K562 (cell line): ENCODE measurements around the gene AFAP1. TPM values are rescaled to one million over a fixed set of nuclear protein-coding genes. Genes with fewer than 3 reads are reported as not detected.

Source experiments
- ATAC-seq: fragments of 200-7000 bp; cut with Tn5 transposase; 3 replicates; pipeline ENCODE4 v1.9.1; 2020; ENCODE audit warnings: moderate library complexity
- BruUV-seq: library from RNA; stranded (reverse); fragments of 400-500 nt; replicated peaks from 2 replicates; lab custom pipeline; 2021; lab: Mats Ljungman, UMichigan
- CTCF ChIA-PET: fragments of 300-600 bp; formaldehyde crosslinking; extraction: SDS; loops from one replicate; lab custom pipeline; 2021; ENCODE audit warnings: low intra/inter-chr PET ratio; lab: Yijun Ruan, JAX
- POLR2A ChIA-PET: fragments of 300-600, 350-650 bp; sonication (Branson Sonifier 250); formaldehyde crosslinking; extraction: SDS; loops from one replicate; lab custom pipeline; 2021; ENCODE audit warnings: antibody characterized with exemption, inconsistent platforms; lab: Yijun Ruan, JAX
- DNase-seq, 4 experiments: peaks; one replicate each; pipeline versions ENCODE4 v3.0.0 to v3.0.0-alpha.2; 2011 to 2018; ENCODE audit warnings: low spot score in 3 of 4, mixed read lengths in 3 of 4; ENCODE audit errors: extremely low read depth in 1 of 4
- FAIRE-seq: peaks from 2 replicates; lab custom pipeline; 2011; peaks lifted over from hg19 to GRCh38; lab: Jason Lieb, UNC
- H2AFZ ChIP-seq: 2 replicates; pipeline ENCODE4 v1.6.0; 2011; ENCODE audit warnings: low read depth, low read length, control low read depth, inconsistent platforms
- H3K27ac ChIP-seq: fragments of 200-600 bp; 3 replicates; pipeline ENCODE4 v1.8.0; 2011; ENCODE audit warnings: low read depth, mild to moderate bottlenecking, control low read depth, inconsistent platforms, low read length, moderate library complexity, mixed read lengths; ENCODE audit errors: extremely low read depth
- H3K27me3 ChIP-seq, 2 experiments: fragments of 300-600 bp in 1 of 2; 2 replicates in 1 of 2; 3 replicates in 1 of 2; pipeline versions ENCODE4 v1.6.0 to v1.8.0; 2011; ENCODE audit warnings: inconsistent platforms in 2 of 2, low read length in 2 of 2, mild to moderate bottlenecking in 1 of 2, mixed read lengths in 1 of 2, moderate library complexity in 1 of 2; ENCODE audit not compliant: control insufficient read depth in 2 of 2, insufficient read depth in 2 of 2
- H3K36me3 ChIP-seq: fragments of 300-600 bp; 3 replicates; pipeline ENCODE4 v1.8.0; 2011; ENCODE audit warnings: mild to moderate bottlenecking, low read length, inconsistent platforms; ENCODE audit not compliant: control insufficient read depth, insufficient read depth
- H3K4me1 ChIP-seq, 2 experiments: fragments of 200-600 bp in 1 of 2; replicated peaks in 1 of 2; 2 replicates in 1 of 2; 3 replicates in 1 of 2; pipeline versions ENCODE4 v1.5.1 to v1.8.0; 2011; ENCODE audit warnings: inconsistent platforms in 2 of 2, low read length in 2 of 2, mild to moderate bottlenecking in 1 of 2, mixed read lengths in 1 of 2, moderate library complexity in 1 of 2; ENCODE audit not compliant: control insufficient read depth in 2 of 2, insufficient read depth in 2 of 2
- H3K4me2 ChIP-seq: 2 replicates; pipeline ENCODE4 v1.6.1; 2011; ENCODE audit warnings: low read length, control low read depth, inconsistent platforms, mixed read lengths; ENCODE audit not compliant: insufficient read depth
- H3K4me3 ChIP-seq: fragments of 200-600 bp; sonication (generic), shearing (Covaris generic); 2 replicates; pipeline ENCODE4 v1.5.1; 2016; ENCODE audit warnings: control low read depth, inconsistent platforms
- H3K79me2 ChIP-seq: fragments of 200-600 bp; 3 replicates; pipeline ENCODE4 v1.8.0; 2011; ENCODE audit warnings: low read length, inconsistent platforms; ENCODE audit not compliant: control insufficient read depth, insufficient read depth
- H3K9ac ChIP-seq, 2 experiments: 2 replicates each; pipeline versions ENCODE4 v1.6.0 to v1.6.1; 2011; ENCODE audit warnings: low read depth in 2 of 2, low read length in 2 of 2, control low read depth in 1 of 2, inconsistent platforms in 1 of 2, mild to moderate bottlenecking in 1 of 2, mixed read lengths in 1 of 2; ENCODE audit not compliant: insufficient read depth in 1 of 2
- H3K9me1 ChIP-seq: one replicate; pipeline ENCODE4 v1.6.0; 2011; ENCODE audit warnings: inconsistent platforms, mild to moderate bottlenecking, low read length, moderate library complexity; ENCODE audit not compliant: control insufficient read depth, insufficient read depth
- H3K9me3 ChIP-seq: replicated peaks from 2 replicates; pipeline ENCODE4 v1.5.1; 2011; ENCODE audit warnings: low read depth, low read length, inconsistent platforms; ENCODE audit not compliant: control insufficient read depth, insufficient read depth
- H4K20me1 ChIP-seq: replicated peaks from 2 replicates; pipeline ENCODE4 v1.6.1; 2011; ENCODE audit warnings: low read length, inconsistent platforms, mixed read lengths; ENCODE audit not compliant: control insufficient read depth, insufficient read depth
- BRF1 ChIP-seq: IDR thresholded peaks from 3 replicates; pipeline ENCODE4 v1.6.1; 2011; ENCODE audit warnings: borderline replicate concordance, mild to moderate bottlenecking; ENCODE audit not compliant: insufficient read length; ENCODE audit errors: extremely low read depth
- FOXP4 ChIP-seq: sonication (generic); formaldehyde crosslinking; IDR thresholded peaks from 2 replicates; pipeline ENCODE4 v1.8.0; 2022; ENCODE audit warnings: mild to moderate bottlenecking, missing genetic modification reagents, borderline replicate concordance
- GTF2E2 ChIP-seq: fragments of 200-800 bp; sonication (Bioruptor generic); IDR thresholded peaks from 2 replicates; pipeline ENCODE4 v1.6.1; 2016; ENCODE audit warnings: missing genetic modification characterization, missing compliant biosample characterization
- ILF3 ChIP-seq: fragments of 450-650 bp; IDR thresholded peaks from 2 replicates; pipeline ENCODE4 v1.6.1; 2018; ENCODE audit warnings: antibody characterized with exemption, mild to moderate bottlenecking, moderate library complexity, borderline replicate concordance
- KDM1A ChIP-seq, 2 experiments: fragments of 450-650 bp; IDR thresholded peaks; 2 replicates each; pipeline ENCODE4 v1.6.1; 2016; ENCODE audit warnings: mild to moderate bottlenecking in 2 of 2
- PCBP2 ChIP-seq: fragments of 200-400 bp; formaldehyde crosslinking; IDR thresholded peaks from 2 replicates; pipeline ENCODE4 v1.6.1; 2018; ENCODE audit warnings: low read length, low read depth, mild to moderate bottlenecking, moderate library complexity; ENCODE audit not compliant: poor library complexity, severe bottlenecking
- TFE3 ChIP-seq: fragments of 450-650 bp; formaldehyde crosslinking; IDR thresholded peaks from 2 replicates; pipeline ENCODE4 v1.4.0; 2020; ENCODE audit warnings: mild to moderate bottlenecking, mixed read lengths
- ZBTB40 ChIP-seq, 2 experiments: fragments of 450-650 bp in 1 of 2; sonication (generic) in 1 of 2; formaldehyde crosslinking in 1 of 2; IDR thresholded peaks; 2 replicates each; pipeline versions ENCODE4 v1.7.1 to v1.9.0; 2016 to 2022; ENCODE audit warnings: inconsistent platforms in 1 of 2, mild to moderate bottlenecking in 1 of 2, missing genetic modification reagents in 1 of 2
- WGBS: fragments of 100-300 bp; shearing (Covaris generic); methylation state at CpG from one replicate; pipeline ENCODE4 v1.1.6; 2016; ENCODE audit warnings: low coverage, mixed read lengths; ENCODE audit not compliant: insufficient coverage; ENCODE audit errors: missing lambda C conversion rate; 5-methylcytosine and 5-hydroxymethylcytosine counted together
- in situ Hi-C: fragments of 300-500 bp; cut with MboI; formaldehyde crosslinking; loops from 4 replicates; pipeline ENCODE4 v1.15.0; 2018; ENCODE audit warnings: inconsistent platforms, mixed read lengths
- intact Hi-C: fragments of 100-400 bp; cut with micrococcal nuclease; formaldehyde crosslinking; loops from 2 replicates; pipeline ENCODE4 v1.14.2; 2022
- polyA plus RNA-seq, 8 experiments: library from polyadenylated mRNA; depleted of rRNA in 4 of 8; stranded (reverse) in 5 of 8; unstranded in 3 of 8; fragments of >200 nt; fragmentation: Nextera tagmentation in 2 of 8; fragmentation: Illumina TruSeq in 1 of 8; extraction: Ambion mirVana in 2 of 8; extraction: Trizol in 1 of 8; gene quantifications; 2 replicates each; pipeline versions ENCODE4 v1.2.1 to v1.2.3, GENCODE V29; 2011 to 2014; ENCODE audit warnings: inconsistent platforms in 1 of 8, missing spikeins in 1 of 8
- total RNA-seq, 7 experiments: library from RNA; depleted of rRNA in 6 of 7; stranded (reverse); fragments of >200 nt in 6 of 7; fragmentation: Illumina TruSeq in 2 of 7; extraction: Trizol in 2 of 7; gene quantifications; 2 replicates each; pipeline versions ENCODE4 v1.2.1 to v1.2.3, GENCODE V29; 2011 to 2021; ENCODE audit warnings: low replicate concordance in 1 of 7

The AFAP1 gene
- total and polyA plus RNA-seq, 9 of the 15 experiments (the other 6 are each of a cell fraction or from before 2014, with no cell fraction given), result 0.07 to 0.42 (median 0.12) TPM; not detected in 1

GRCh38 chr4:7735961-7736360, 203.7 kb downstream of the AFAP1 start:
- in situ Hi-C loops, result no loop called here
- POLR2A ChIA-PET, result no interaction called here

More at GRCh38 chr4:7735961-7736360, 203.7 kb downstream of the AFAP1 start:
- FAIRE-seq, result no peak
- no peak overlapping the region for H3K9ac ChIP-seq
- H3K79me2 ChIP-seq, result no peaks in the 10 kb centered on the region
- intact Hi-C loops, result no loop called here
- no peak for TF ChIP-seq FOXP4 (CRISPR knock-in tag)
- TF ChIP-seq KDM1A (IDR thresholded peaks at IDR 0.05), result no peak
- no peak for TF ChIP-seq ILF3
- no peak for TF ChIP-seq BRF1
- TF ChIP-seq PCBP2, result no peak
- TF ChIP-seq TFE3 (CRISPR knock-in tag), result no peak
- no peak for TF ChIP-seq GTF2E2 (tag)
- no peak for TF ChIP-seq ZBTB40 (IDR thresholded peaks at IDR 0.05)
- no peak for TF ChIP-seq ZBTB40 (CRISPR knock-in tag; IDR thresholded peaks at IDR 0.05)
- no peak for DNase-seq
- no peak overlapping the region for H3K27ac ChIP-seq
- peaks cover 3% of the 10 kb centered on the region; the same call in 1 of the 2 replicates for H3K9me3 ChIP-seq
- H3K4me3 ChIP-seq, result no peak overlapping the region
- 0 out of 2 replicates have a peak, but pooled peaks cover 6% of the 10 kb centered on the region for H4K20me1 ChIP-seq
- H3K9me1 ChIP-seq, result no peaks in the 10 kb centered on the region
- no peak overlapping the region for H2AFZ ChIP-seq
- CTCF ChIA-PET, result no interaction called here
- no peak overlapping the region for H3K4me2 ChIP-seq
- 1% methylated on average over 8 of the region's 8 CpGs for WGBS
- H3K36me3 ChIP-seq, result no peaks in the 10 kb centered on the region
- no peak for ATAC-seq
- BruUV-seq, result no TSS peak
- H3K27me3 ChIP-seq, result peaks cover 14 to 68% of the 10 kb centered on the region in 2 experiments; a peak in 3 of 5 replicates
- H3K4me1 ChIP-seq, result peaks cover 0 to 12% of the 10 kb centered on the region in 2 experiments; a peak in 1 of 5 replicates
